ENCODE measurements around the gene PDLIM1.

DNA sequence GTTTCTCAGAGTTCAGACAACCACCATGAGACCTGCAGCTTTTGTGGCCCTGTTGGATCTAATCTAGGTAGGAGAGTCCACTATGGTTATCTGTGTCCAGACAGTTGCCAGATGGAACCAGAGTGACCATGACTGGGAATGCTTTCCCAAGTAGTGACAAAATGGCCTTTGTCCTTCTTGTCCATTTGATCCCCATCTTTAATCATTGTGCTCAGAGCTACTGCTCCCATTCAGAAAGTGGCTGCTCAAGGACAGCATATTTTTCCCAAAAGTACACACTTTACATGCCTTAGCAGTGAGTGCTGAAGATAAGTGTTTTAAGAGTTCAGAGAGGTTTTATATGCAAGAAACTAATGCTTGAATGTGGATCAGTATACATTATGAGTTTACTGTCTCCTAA lies 102.2 kb downstream of the PDLIM1 start:
- TF ChIP-seq, protein P1, sequence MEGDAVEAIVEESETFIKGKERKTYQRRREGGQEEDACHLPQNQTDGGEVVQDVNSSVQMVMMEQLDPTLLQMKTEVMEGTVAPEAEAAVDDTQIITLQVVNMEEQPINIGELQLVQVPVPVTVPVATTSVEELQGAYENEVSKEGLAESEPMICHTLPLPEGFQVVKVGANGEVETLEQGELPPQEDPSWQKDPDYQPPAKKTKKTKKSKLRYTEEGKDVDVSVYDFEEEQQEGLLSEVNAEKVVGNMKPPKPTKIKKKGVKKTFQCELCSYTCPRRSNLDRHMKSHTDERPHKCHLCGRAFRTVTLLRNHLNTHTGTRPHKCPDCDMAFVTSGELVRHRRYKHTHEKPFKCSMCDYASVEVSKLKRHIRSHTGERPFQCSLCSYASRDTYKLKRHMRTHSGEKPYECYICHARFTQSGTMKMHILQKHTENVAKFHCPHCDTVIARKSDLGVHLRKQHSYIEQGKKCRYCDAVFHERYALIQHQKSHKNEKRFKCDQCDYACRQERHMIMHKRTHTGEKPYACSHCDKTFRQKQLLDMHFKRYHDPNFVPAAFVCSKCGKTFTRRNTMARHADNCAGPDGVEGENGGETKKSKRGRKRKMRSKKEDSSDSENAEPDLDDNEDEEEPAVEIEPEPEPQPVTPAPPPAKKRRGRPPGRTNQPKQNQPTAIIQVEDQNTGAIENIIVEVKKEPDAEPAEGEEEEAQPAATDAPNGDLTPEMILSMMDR (conservative IDR thresholded peaks at IDR 0.05 in 1 of 2, IDR thresholded peaks at IDR 0.05 in 1 of 2; ENCODE audit: low read depth in 1 of 2, low read length in 2 of 2), result no peak
- TF ChIP-seq EZH2 (IDR thresholded peaks at IDR 0.05; ENCODE audit: low read length, missing control alignments), result no peak
